Central memory CD8-positive, alpha-beta T cell (primary cell): Measurements from ENCODE around the gene ACTR3C.

Source experiments
- ATAC-seq: fragments of 150-1000 bp; cut with Tn5 transposase; replicated peaks from 2 replicates; pipeline ENCODE4 v1.10.0; 2022; ENCODE audit warnings: mild to moderate bottlenecking, moderate FRiP score, moderate number of reproducible peaks; ENCODE audit not compliant: poor library complexity, severe bottlenecking; ENCODE audit errors: extremely low read depth
- DNase-seq, 2 donors: peaks; one replicate each; pipeline ENCODE4 v3.0.0; 2021; ENCODE audit warnings: low spot score in 2 of 2
- H3K27ac Mint-ChIP-seq: one replicate; pipeline ENCODE4 v1.8.0; 2022; ENCODE audit warnings: low read depth, mild to moderate bottlenecking, moderate library complexity, mixed read lengths
- H3K27me3 Mint-ChIP-seq: one replicate; pipeline ENCODE4 v1.8.0; 2022; ENCODE audit warnings: mixed read lengths
- H3K36me3 Mint-ChIP-seq: one replicate; pipeline ENCODE4 v1.8.0; 2022; ENCODE audit warnings: mild to moderate bottlenecking, moderate library complexity, mixed read lengths; ENCODE audit not compliant: insufficient read depth
- H3K4me1 Mint-ChIP-seq: one replicate; pipeline ENCODE4 v1.8.0; 2022; ENCODE audit warnings: mixed read lengths
- H3K4me3 Mint-ChIP-seq: one replicate; pipeline ENCODE4 v1.8.0; 2022; ENCODE audit warnings: mild to moderate bottlenecking, moderate library complexity, mixed read lengths
- H3K9me3 Mint-ChIP-seq: one replicate; pipeline ENCODE4 v1.8.0; 2022; ENCODE audit warnings: mixed read lengths

ACTR3C gene

DNA sequence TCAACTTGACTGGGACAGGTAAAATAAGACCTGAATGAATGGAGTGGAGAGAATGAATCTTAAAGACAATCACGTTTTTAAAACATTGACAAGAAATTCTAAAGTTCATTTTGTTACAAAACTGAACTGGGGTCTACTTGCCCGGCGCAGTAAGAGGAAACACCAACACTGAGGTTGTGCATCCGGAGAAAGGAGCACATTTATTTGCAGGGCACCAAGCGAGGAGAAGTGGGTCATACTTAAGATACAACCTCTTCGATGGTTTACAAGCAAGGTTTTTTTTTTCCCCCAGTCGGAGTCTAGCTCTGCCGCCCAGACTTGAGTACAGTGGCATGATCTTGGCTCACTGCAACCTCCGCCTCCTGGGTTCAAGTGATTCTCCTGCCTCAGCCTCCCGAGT is 41.8 kb upstream of the ACTR3C start:
- Mint-ChIP-seq H3K27me3 (no peaks in the 10 kb centered on the region), H3K9me3 (no peaks in the 10 kb centered on the region), H3K27ac (no peak overlapping the region), H3K36me3 (peaks cover 7% of the 10 kb centered on the region), H3K4me1 (peaks cover 9% of the 10 kb centered on the region), H3K4me3 (no peak overlapping the region)
- DNase-seq (no peak), ATAC-seq (no peak)

DNA sequence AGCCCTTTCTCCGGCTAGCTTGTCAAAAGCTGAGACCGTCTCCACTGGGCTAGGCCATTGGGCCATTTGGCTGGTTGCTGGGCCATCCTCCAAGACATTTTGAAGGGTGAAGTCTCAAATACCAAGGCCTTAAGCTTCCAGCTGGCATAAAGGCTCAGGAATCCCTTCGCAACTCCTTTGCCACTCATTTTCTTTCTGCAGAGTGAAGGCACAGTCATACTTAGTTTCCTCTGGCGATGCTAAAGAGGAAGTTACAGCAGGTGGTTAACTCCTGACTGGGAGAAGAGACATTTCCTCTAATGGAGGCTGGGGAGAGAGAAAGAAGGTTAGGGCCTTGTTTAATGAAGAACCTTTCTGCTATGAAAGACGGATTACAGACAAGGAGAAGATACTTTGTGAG is 40.5 kb upstream of the ACTR3C start:
- Mint-ChIP-seq H3K27ac (no peak overlapping the region), H3K9me3 (no peaks in the 10 kb centered on the region), H3K4me1 (peaks cover 15% of the 10 kb centered on the region), H3K36me3 (peaks cover 8% of the 10 kb centered on the region), H3K27me3 (no peaks in the 10 kb centered on the region), H3K4me3 (no peak overlapping the region)
- ATAC-seq: no peak
- DNase-seq: no peak

DNA sequence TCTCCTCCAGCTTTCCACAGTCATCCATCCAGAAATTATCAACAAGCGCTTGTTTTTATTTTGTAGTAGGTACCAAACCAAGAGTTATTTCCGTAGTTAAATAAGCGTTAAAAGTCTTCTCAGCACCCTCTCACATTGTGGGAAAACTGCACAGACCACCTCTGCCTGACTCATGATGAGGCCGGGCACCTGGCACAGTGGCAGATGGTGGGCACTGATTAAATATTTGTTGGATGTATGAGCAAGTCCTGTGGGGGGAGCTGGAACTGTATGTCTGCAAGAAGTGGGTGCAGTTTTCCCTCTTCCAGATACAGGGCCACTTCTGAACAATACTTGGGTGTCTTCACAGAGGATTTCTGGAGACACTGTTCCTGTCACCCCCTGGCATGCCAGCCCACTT is 40.0 kb upstream of the ACTR3C start:
- Mint-ChIP-seq H3K36me3 (peaks cover 8% of the 10 kb centered on the region), H3K27me3 (no peaks in the 10 kb centered on the region), H3K9me3 (no peaks in the 10 kb centered on the region), H3K27ac (no peak overlapping the region), H3K4me1 (peaks cover 20% of the 10 kb centered on the region), H3K4me3 (no peak overlapping the region)
- DNase-seq (no peak), ATAC-seq (no peak)

DNA sequence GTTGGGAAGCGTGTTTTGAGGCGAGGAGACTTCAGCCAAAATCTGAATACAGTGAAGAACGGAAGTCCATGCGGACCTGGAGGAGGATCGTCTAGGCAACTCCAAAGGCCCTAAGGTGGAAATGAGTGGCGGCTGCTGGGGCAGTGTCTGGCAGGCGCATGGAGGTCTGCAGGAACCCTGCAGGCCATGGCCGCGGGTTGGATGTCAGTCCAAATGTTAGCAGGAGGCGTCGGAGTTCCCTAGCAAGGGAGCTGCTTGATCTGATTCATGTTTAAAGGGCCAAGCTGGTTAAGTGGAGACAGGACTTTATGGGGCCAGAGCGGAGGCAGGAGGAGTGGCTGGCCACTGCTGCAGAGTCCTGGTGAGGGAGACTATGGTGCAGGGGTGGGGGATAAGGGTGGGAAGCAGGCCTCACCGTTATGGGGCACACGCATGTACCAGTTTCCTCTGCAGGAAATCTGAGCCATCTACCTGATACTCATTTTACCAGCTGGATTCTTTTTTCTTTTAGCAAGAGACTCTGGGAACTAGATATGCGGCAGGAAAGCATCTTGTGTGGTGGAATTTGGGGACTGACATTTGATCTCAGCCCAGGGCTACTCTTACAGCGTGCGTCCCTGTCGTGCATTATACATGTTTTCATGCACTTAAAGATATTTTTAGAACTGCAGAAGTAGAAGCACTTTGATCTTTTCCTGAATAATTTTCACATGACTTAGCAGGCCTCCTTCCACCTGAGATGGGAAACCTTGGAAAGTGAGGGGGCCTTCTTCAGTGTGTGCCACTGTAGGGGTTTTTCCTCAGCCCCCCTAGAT is 38.7 kb upstream of the ACTR3C start:
- ATAC-seq: no peak
- Mint-ChIP-seq H3K27ac (no peak overlapping the region), H3K4me3 (no peak overlapping the region), H3K4me1 (peaks cover 33% of the 10 kb centered on the region), H3K9me3 (no peaks in the 10 kb centered on the region), H3K36me3 (peaks cover 8% of the 10 kb centered on the region), H3K27me3 (no peaks in the 10 kb centered on the region)
- DNase-seq: no peak

DNA sequence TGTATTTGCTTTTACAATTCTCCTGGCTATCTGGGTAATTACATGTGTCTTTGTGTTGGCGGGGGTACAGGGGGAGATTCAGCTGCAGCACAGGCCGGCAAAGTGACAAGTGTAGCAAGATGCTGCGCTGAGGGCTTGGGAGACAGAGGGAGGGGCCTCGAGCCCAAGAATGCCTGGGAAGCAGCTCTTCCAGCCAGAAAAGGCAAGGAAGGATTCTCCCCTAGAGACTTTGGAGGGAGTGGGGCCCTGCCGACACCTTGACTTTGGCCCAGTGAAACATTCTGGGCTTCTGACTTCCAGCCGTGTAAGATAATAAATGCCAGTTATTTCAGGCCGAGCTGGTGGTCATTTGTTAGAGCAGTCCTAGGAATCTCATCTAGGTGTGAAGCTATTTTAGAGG is 38.1 kb upstream of the ACTR3C start:
- Mint-ChIP-seq H3K9me3 (no peaks in the 10 kb centered on the region), H3K27me3 (no peaks in the 10 kb centered on the region), H3K4me3 (no peak overlapping the region), H3K4me1 (peaks cover 37% of the 10 kb centered on the region), H3K27ac (no peak overlapping the region), H3K36me3 (peaks cover 8% of the 10 kb centered on the region)
- ATAC-seq (no peak), DNase-seq (no peak)

DNA sequence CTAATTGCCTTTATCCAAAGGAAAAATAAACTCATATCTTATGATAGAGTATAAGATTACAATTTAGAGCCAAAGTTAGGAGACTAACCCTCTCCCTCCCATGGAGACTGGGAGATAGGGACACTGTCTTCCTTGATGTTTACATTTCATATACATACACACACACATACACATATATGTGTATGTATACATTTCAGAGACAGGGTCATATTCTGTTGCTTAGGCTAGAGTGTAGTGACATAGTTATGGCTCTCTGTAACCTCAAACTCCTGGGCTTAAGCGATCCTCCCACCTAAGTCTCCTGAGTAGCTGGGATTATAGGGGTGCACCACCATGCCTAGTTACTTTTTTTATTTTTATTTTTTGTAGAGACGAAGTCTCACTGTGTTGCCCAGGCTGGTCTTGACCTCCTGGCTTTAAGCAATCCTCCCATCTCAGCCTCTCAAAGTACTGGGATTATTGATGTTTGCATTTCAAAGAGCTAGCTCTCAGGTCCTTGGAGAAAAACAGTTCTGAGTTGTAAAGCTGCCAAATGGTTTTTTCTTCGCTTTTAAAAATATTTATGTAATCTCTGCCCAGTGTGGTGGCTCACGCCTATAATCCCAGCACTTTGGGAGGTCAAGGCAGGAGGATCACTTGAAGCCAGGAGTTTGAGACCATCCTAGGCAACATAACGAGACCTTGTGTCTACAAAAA is 37.2 kb upstream of the ACTR3C start:
- peaks cover 8% of the 10 kb centered on the region for H3K36me3 Mint-ChIP-seq
- peaks cover 40% of the 10 kb centered on the region for H3K4me1 Mint-ChIP-seq
- H3K4me3 Mint-ChIP-seq: no peak overlapping the region
- no peak for ATAC-seq
- peak overlapping the region; percentile 39 for H3K27ac Mint-ChIP-seq
- no peak for DNase-seq
- no peaks in the 10 kb centered on the region for H3K9me3 Mint-ChIP-seq
- H3K27me3 Mint-ChIP-seq: no peaks in the 10 kb centered on the region

DNA sequence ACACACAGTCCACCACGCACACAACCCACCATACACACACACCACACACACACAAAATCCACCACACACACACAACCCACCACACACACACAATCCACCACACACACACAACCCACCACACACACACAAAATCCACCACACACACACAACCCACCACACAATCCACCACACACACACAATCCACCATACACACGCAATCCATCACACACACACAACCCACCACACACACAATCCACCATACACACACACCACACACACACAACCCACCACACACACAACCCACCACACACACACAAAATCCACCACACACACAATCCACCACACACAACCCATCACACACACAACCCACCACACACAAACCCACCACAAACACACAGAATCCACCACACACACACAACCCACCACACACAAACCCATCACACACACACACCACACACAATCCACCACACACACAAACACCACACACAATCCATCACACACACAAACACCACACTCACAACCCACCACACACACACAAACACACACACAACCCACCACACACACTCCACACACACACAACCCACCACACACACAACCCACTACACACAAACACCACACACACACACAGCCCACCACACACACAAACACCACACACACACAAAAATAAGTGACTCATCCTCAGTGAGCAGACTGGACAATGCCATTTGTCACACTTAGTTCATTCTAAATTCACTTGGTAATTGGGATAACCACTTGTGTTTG is 36.4 kb upstream of the ACTR3C start:
- Mint-ChIP-seq H3K9me3 (no peaks in the 10 kb centered on the region), H3K4me3 (no peak overlapping the region), H3K27me3 (no peaks in the 10 kb centered on the region), H3K4me1 (peaks cover 40% of the 10 kb centered on the region), H3K27ac (peak overlapping the region; percentile 39), H3K36me3 (peaks cover 8% of the 10 kb centered on the region)
- ATAC-seq: no peak
- DNase-seq: no peak

DNA sequence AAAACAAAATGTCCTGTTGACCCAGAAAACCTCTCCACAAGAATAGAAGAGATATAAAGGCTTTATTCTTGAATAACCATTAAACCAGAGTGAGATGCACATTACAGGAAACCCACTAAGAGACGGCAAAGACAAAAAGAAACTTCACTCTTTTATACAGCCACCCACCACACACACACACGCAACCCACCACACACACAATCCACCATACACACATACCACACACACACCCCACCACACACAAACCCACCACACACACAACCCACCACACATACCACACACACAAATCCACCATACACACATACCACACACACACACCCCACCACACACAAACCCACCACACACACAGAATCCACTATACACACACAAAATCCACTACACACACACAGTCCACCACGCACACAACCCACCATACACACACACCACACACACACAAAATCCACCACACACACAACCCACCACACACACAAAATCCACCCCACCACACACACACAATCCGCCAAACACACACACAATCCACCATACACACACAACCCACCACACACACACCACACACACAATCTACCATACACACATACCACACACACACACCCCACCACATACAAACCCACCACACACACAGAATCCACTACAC is 35.8 kb upstream of the ACTR3C start:
- Mint-ChIP-seq H3K4me3 (no peak overlapping the region), H3K27ac (peak overlapping the region; percentile 0), H3K4me1 (peaks cover 40% of the 10 kb centered on the region)

DNA sequence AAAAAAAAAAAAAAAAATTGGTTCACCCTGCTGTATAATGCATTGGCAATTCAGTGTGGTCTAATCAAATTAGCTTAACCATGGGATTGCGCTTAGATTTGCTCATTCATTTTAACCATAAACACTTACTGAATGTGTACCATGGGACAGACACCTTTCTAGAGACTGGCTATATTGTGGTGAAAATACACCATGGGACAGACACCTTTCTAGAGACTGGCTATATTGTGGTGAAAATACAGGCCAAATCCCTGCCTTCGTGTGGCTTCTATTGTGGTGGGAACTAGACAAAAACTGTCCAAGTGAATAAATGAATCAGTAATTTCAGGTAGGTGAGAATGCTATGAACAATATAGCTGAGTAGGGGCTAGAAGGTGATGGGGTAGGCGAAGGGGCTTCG is 35.1 kb upstream of the ACTR3C start:
- no peak for DNase-seq
- no peaks in the 10 kb centered on the region for H3K27me3 Mint-ChIP-seq
- H3K27ac Mint-ChIP-seq: peak overlapping the region; percentile 0

More for the DNA sequence above, 35.8 kb upstream of the ACTR3C start:
- peaks cover 8% of the 10 kb centered on the region for H3K36me3 Mint-ChIP-seq
- H3K27me3 Mint-ChIP-seq: no peaks in the 10 kb centered on the region
- DNase-seq (no peak), ATAC-seq (no peak)
- H3K9me3 Mint-ChIP-seq: no peaks in the 10 kb centered on the region

DNA sequence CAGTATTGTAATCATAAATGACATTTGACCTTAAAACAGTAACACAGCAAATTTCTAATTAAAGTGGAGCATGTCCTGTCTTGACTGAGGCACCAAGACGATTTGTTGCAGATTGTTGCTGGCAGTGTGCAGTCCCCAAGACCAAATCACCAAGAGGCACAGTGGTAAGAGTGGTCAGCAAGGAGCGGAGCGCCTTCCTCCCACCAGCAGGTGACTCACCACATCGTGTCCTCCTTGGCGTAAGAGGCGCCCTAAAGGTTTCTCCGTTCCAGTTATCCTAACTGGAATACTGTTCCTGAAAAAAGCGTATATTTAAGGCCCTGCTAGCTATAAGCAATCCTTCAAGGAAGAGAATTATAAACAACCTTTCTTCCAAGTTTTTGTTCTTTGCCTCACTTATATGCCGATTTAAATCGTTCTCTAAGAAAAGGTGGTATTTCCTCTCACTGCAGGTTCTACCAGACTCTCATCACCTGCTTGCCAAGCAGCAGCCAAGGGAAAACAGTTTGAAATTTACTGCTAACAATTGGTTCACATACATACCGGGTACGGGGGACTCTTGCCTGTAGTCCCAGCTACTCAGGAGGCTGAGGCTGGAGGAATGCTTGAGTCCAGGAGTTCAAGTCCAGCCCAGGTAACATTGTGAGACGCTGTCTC is 34.6 kb upstream of the ACTR3C start:
- Mint-ChIP-seq H3K4me1 (peaks cover 40% of the 10 kb centered on the region), H3K27me3 (no peaks in the 10 kb centered on the region), H3K27ac (no peak overlapping the region), H3K4me3 (peak overlapping the region; percentile 25), H3K36me3 (peaks cover 8% of the 10 kb centered on the region), H3K9me3 (no peaks in the 10 kb centered on the region)
- DNase-seq: no peak
- peak; percentile 12 for ATAC-seq

More for the DNA sequence above, 35.1 kb upstream of the ACTR3C start:
- Mint-ChIP-seq H3K36me3 (peaks cover 8% of the 10 kb centered on the region), H3K9me3 (no peaks in the 10 kb centered on the region), H3K4me3 (no peak overlapping the region), H3K4me1 (peaks cover 40% of the 10 kb centered on the region)
- ATAC-seq: no peak

DNA sequence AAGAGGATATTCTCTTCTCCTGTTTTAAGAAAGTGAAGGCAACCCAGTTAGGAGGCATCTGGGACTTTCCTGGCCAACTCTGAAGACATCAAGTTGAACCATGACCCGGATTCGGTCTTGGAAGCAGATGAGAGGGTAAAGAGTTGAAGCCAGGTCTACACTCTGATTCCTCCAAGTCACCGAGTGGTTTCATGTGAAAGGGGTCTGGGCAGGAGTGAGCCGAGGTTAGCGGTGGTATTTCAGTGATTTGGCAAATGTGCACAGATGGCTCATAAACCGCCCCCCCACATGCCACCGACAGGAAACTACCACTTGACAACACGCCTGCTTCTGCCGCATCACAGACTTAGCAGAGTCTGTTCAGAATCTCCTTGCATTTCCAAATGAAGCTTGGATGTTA is 33.9 kb upstream of the ACTR3C start:
- H3K4me1 Mint-ChIP-seq: peaks cover 40% of the 10 kb centered on the region
- ATAC-seq (peak; percentile 94), DNase-seq (peak; percentile 41 to 64)
- H3K36me3 Mint-ChIP-seq: peaks cover 9% of the 10 kb centered on the region
- peak overlapping the region; percentile 25 for H3K4me3 Mint-ChIP-seq
- no peak overlapping the region for H3K27ac Mint-ChIP-seq
- no peaks in the 10 kb centered on the region for H3K9me3 Mint-ChIP-seq
- no peaks in the 10 kb centered on the region for H3K27me3 Mint-ChIP-seq
